ENCODE results near the gene FOXN3. TPM values are rescaled to one million over a fixed set of nuclear protein-coding genes. Genes with fewer than 3 reads are reported as not detected.
A peak's percentile ranks its signal among the peaks of the same experiment; 100 is the strongest.

FOXN3 gene
- total RNA-seq, 1 donor from 2014 or later, result 41.4 TPM

DNA sequence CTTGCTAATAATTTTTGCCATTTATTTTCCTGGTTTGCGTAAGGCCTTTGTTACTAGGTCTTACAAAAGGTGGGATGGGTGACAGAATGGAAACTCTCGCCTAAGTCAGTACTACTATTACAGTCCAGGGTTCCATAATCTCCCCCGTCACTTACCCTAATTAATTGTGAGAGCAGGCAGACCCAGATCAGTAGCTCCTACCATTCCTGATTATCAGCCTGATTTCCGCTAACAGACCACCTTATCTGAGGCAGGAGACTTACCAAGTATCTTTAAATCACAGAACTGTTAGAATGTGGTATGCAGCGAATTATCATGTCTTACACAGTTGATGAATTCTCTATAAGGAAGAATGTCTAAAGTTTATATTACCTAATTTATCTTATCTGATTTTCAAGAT, 234.7 kb downstream of the FOXN3 start:
- peaks cover 5% of the 10 kb centered on the region for H3K36me3 Mint-ChIP-seq (ENCODE audit: low read depth)
- H3K27me3 Mint-ChIP-seq (ENCODE audit: low read depth), result no peaks in the 10 kb centered on the region

GRCh38 chr14:89180546-89180945, 236.5 kb downstream of the FOXN3 start:
- TF ChIP-seq, protein P1, sequence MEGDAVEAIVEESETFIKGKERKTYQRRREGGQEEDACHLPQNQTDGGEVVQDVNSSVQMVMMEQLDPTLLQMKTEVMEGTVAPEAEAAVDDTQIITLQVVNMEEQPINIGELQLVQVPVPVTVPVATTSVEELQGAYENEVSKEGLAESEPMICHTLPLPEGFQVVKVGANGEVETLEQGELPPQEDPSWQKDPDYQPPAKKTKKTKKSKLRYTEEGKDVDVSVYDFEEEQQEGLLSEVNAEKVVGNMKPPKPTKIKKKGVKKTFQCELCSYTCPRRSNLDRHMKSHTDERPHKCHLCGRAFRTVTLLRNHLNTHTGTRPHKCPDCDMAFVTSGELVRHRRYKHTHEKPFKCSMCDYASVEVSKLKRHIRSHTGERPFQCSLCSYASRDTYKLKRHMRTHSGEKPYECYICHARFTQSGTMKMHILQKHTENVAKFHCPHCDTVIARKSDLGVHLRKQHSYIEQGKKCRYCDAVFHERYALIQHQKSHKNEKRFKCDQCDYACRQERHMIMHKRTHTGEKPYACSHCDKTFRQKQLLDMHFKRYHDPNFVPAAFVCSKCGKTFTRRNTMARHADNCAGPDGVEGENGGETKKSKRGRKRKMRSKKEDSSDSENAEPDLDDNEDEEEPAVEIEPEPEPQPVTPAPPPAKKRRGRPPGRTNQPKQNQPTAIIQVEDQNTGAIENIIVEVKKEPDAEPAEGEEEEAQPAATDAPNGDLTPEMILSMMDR (conservative IDR thresholded peaks at IDR 0.05), result no peak
- no peaks in the 10 kb centered on the region for H3K27me3 Mint-ChIP-seq (ENCODE audit: low read depth)

More for the DNA sequence above, 234.7 kb downstream of the FOXN3 start:
- no peak overlapping the region for H3K4me3 Mint-ChIP-seq
- TF ChIP-seq, protein P1 (conservative IDR thresholded peaks at IDR 0.05), result no peak
- no peaks in the 10 kb centered on the region for H3K9me3 Mint-ChIP-seq
- no peak overlapping the region for H3K27ac Mint-ChIP-seq (ENCODE audit: unreplicated experiment)
- no peak for DNase-seq (ENCODE audit: low read depth, low spot score)
- H3K4me1 Mint-ChIP-seq, result peaks cover 9% of the 10 kb centered on the region

DNA sequence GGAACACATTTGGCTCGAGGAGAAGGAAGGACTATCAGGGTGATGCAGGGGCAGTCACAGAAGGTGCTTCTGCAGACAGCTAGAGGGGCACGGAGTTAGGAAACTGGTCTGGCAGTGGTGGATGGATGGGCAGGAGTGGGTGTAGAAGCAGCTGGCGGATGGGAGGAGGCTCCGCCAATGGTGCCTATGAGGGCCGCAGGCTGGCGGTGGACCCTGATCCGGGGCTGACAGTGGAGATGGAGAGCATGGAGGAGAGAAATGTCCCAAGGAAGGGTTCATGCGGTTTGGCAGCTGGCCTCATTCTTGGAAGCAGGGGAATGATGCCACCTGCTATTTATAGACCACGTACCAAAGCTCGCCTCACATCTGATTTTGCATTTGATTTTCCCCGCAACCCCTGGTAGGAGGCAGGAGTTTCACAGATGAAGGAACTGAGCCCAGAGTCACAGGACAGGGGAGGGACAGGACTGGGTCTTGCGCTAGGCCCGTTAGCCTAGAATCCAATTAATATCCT, 237.1 kb downstream of the FOXN3 start:
- H3K4me1 Mint-ChIP-seq, result no peaks in the 10 kb centered on the region
- TF ChIP-seq, protein P1 (conservative IDR thresholded peaks at IDR 0.05), result no peak
- H3K27ac Mint-ChIP-seq (ENCODE audit: unreplicated experiment), result no peak overlapping the region
- DNase-seq (ENCODE audit: low read depth, low spot score), result no peak
- H3K9me3 Mint-ChIP-seq, result no peaks in the 10 kb centered on the region
- H3K4me3 Mint-ChIP-seq, result no peak overlapping the region
- H3K36me3 Mint-ChIP-seq (ENCODE audit: low read depth), result peaks cover 1% of the 10 kb centered on the region
- no peaks in the 10 kb centered on the region for H3K27me3 Mint-ChIP-seq (ENCODE audit: low read depth)

More at GRCh38 chr14:89180546-89180945, 236.5 kb downstream of the FOXN3 start:
- no peaks in the 10 kb centered on the region for H3K4me1 Mint-ChIP-seq
- H3K27ac Mint-ChIP-seq (ENCODE audit: unreplicated experiment), result no peak overlapping the region
- peaks cover 3% of the 10 kb centered on the region for H3K36me3 Mint-ChIP-seq (ENCODE audit: low read depth)
- H3K9me3 Mint-ChIP-seq, result no peaks in the 10 kb centered on the region
- no peak for DNase-seq (ENCODE audit: low read depth, low spot score)
- no peak overlapping the region for H3K4me3 Mint-ChIP-seq

GRCh38 chr14:89178800-89179535, 238.1 kb downstream of the FOXN3 start:
- Mint-ChIP-seq H3K36me3 (ENCODE audit: low read depth) (peaks cover 7% of the 10 kb centered on the region), H3K4me3 (no peak overlapping the region), H3K27ac (ENCODE audit: unreplicated experiment) (peak overlapping the region; percentile 10), H3K9me3 (no peaks in the 10 kb centered on the region), H3K27me3 (ENCODE audit: low read depth) (no peaks in the 10 kb centered on the region), H3K4me1 (no peaks in the 10 kb centered on the region)
- TF ChIP-seq, protein P1 (conservative IDR thresholded peaks at IDR 0.05), result no peak
- DNase-seq (ENCODE audit: low read depth, low spot score), result no peak

DNA sequence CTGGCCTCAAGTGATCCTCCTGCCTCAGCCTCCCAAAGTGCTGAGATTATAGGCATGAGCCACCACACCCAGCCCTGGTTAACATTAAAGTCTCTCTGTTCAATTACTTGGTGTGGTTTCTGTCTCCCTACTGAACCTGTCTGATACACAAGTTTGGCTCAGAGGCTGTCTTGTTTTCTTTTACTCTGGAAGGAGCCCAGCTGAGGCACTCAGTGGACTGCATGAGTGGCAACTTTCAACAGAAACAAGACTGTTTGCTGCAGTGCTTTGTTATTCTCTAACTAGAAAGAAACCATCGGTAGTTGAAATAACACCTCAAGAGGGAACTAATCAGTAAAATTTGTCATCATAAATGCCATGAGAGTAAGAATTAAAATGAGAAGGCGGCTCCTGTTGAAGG, 238.7 kb downstream of the FOXN3 start:
- TF ChIP-seq, protein P1 (conservative IDR thresholded peaks at IDR 0.05), result no peak
- Mint-ChIP-seq H3K9me3 (no peaks in the 10 kb centered on the region), H3K36me3 (ENCODE audit: low read depth) (peaks cover 7% of the 10 kb centered on the region), H3K27ac (ENCODE audit: unreplicated experiment) (no peak overlapping the region), H3K4me1 (no peaks in the 10 kb centered on the region), H3K4me3 (no peak overlapping the region), H3K27me3 (ENCODE audit: low read depth) (no peaks in the 10 kb centered on the region)
- DNase-seq (ENCODE audit: low read depth, low spot score), result no peak

Measured in neural crest cell (in vitro differentiated cells).